Measurements from ENCODE around the gene EMP2.
"Not testable (repeated sequence)": the region's sequence is repeated elsewhere in the genome, so short reads cannot be mapped to it uniquely, and the experiment has no call there.

The EMP2 gene, protein sequence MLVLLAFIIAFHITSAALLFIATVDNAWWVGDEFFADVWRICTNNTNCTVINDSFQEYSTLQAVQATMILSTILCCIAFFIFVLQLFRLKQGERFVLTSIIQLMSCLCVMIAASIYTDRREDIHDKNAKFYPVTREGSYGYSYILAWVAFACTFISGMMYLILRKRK

DNA sequence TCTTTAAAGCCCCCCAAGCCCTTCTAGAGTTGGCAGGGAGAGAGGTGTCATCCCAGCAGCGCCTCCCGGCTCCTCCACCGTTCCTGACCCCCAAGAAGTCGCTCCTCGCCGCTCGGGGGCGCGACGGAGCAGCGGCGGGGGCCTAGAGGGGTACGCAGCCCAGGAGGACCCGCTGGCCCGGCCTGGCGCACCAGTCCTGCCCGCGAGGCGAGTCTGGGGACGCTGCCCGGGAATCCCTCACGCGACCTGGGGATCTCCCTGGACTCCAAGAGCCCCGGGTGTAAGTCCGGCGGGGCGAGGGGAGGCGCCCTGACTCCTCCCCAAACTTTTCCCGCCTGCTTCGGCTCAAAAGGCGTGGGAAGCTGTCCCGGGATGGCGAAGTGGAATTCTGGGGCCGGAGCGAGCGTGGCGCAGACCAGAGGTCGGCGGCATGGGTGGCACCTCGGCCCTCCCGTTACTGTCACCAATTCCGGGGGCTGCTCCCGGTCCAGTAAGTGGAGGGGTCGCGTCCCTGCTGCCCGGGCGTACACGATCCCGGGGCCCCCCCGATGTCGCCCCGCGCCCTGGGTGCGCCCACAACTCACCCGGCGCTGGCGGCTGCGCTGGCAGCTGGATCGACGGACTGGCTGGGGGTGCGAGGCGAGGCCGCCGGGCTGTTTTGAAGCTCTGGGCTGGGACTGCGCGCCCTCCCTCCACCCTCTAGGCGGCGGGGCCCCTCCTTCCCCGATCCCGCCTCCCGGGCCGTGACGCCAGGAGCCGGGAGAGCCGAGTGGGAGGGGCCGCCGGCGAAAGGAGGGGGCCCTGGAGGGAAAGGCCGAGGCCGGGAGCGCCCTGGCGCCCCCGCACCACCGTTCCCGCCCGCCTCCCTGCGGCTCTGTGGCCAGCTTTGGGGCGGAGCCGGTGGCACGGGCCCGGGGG is at the start of gene EMP2:
TSS of gene EMP2 (minus strand) at position 634 of the 918 bp plus-strand sequence. CDS start 32,981 bp downstream, outside the sequence.
- DNase-seq (ENCODE audit: low read depth), result no peak

DNA sequence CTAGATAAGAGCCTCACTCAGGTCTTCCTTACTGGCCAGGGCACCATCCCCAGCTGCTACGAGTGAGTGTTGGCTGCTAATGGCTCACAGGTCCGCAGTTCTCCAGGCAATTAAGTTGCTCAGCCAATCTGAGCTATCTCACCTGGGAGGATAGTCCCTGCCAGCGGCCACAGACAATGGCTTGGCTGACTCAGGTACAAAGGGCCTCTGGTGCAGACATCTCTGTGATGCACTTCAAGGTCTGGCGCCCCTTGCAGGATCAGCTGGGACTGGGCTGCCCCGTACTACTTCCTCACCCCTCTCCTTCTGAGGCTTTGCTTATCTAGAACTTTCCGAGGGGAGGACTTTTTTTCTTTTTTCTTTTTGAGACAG is 49.2 kb upstream of the EMP2 start:
- DNase-seq (ENCODE audit: low read depth), result no peak

DNA sequence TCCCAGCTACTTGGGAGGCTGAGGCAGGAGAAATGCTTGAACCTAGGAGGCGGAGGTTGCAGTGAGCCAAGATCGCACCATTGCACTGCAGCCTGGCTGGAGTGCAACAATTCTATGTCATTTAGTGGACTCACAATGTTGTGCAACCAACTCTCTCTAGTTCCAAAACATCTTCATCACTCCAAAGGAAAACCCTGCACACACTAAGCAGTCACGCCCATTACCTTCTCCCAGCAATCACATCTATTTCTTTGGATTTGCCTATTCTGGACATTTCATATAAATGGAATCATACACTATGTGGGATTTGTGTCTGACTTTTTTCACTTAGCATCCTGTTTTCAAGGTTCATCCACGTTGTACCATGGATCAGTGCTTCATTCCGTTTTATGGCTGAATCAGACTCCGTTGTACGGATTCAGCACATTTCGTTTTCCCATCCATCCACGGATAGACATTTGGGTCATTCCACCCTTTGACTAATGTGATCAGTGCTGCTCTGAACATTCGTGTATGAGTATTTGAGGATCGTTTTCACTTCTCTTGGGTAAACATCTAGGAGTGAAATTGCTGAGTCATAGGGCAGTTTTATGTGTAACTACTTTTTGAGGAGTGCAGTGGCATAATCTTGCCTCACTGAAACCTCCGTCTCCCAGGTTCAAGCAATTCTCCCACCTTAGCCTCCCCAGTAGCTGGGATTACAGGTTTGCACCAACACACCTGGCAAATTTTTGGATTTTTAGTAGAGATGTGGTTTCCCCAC is 45.4 kb upstream of the EMP2 start:
- no peak for DNase-seq (ENCODE audit: low read depth)

DNA sequence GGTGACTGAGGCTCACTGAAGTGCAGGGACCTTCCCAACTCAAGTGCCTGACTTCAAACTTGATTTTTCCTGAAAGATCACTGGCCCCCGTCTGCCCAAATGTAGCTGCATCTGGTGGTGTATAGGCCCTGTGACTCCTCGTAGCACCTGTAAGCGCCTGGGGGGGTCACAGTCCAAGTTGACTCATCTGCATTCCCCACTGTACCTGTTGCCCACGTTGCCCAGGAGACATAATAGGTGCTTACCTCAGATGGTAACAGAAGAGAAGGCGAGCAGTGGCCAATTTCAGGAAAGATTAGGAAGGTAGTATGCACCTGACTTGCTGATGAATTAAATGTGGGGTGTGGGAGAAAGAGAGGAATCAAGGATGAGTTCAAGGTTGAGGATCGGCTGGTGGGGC is 44.1 kb upstream of the EMP2 start:
- no peak for DNase-seq (ENCODE audit: low read depth)

DNA sequence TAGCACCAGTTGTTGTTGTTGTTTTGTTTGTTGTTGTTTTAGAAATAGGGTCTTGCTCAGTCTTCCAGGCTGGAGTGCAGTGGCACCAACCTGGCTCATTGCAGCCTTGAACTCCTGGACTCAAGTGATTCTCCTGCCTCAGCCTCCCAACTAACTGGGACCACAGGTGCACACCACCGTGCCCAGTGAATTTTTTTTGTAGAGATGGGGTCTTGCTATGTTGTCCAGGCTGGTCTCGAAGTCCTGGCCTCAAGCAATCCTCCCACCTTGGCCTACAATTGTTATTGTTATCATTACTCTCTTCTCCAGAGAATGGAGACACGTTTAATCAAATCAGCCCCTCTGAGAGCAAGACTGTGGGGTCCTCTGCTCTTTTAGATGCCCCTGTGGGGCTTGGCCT is 42.7 kb upstream of the EMP2 start:
- no peak for DNase-seq (ENCODE audit: low read depth)

DNA sequence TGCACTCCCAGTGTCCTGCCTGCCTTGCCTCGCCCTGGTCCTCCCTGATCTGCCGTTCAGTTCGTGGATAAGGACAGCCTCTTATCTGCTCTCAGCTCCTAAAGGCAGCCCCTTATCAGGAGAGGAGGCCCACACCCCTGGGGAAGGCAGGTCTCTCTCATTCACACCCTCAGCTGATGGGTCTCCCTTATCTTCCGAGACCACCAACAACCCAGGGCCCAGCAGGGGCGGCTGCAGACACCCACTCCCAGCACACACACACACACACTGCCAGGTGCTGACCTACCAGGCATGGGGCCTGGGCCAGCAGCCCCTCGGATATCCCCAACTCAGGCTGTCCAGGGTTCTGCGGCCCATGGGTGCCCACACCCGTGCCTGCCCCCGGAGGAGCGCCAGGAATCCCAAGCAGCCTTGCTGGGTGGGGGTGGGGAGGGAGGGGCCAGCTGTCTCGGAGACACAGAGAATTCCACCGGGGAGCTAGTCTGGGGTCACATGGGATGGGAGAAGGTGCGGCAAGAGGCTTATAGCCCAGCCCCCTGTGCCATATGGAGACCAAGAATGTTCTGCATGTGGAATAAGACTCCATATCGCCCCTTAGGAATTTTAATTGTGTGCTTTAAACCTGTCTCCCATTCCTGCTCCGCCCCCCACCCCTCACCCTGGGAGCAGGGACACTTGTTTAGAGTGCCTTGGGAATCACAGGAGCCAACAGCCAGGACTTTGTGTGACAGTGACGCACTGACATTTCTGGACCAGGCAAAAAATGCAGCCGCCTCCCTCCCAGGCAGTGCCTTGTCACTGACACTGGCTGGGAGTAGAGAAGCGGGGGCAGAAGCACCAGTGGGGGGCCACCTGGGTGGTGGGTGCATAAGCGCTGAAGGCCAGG is 41.9 kb upstream of the EMP2 start:
- no peak for DNase-seq (ENCODE audit: low read depth)

DNA sequence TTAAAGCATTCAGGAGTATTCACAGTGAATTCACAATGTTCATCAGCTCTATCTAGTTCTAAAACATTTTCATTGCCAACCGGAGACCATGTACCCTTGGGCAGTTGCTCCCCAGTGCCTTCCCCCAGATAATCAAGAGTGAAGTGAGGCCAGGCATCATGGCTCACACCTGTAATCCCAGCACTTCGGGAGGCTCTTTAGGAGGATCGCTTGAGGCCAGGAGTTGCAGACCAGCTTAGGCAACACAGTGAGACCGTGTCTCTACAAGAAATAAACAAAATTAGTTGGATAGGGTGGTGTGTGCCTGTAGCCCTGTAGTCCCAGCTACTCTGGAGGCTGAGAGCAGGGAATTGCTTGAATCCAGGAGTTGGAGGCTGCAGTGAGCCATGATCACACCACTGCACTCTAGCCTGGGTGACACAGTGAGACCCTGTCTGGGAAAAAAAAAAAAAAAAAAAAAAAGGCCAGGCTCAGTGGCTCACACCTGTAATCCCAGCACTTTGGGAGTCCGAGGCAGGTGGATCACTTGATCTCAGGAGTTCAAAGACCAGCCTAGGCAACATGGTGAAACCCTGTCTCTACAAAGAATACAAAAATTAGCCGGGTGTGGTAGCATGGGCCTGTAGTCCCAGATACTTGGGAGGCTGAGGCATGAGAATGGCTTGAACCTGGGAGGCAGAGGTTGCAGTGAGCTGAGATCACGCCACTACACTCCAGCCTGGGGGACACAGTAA is 41.0 kb upstream of the EMP2 start:
- DNase-seq (ENCODE audit: low read depth), result not testable (repeated sequence)

DNA sequence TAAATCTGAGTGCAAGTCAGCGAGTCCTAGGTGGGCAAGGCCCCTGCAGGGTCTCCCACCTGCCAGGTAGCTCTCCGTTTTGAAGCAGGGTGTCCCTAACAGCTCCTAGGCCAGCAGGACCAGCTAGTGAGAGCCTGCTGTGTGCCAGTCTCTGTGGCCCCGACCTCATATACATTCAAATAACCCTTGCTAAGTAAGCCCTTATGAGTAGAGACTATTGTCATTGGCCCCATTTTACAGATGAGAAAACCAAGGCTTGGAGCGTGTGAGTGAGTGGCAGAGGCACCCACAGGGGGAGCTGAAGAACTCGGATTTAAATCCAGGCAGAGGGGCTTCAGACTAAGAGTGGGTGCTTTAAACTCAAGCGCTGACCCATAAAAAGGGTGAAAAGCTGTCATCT is 39.7 kb upstream of the EMP2 start:
- DNase-seq (ENCODE audit: low read depth), result no peak

DNA sequence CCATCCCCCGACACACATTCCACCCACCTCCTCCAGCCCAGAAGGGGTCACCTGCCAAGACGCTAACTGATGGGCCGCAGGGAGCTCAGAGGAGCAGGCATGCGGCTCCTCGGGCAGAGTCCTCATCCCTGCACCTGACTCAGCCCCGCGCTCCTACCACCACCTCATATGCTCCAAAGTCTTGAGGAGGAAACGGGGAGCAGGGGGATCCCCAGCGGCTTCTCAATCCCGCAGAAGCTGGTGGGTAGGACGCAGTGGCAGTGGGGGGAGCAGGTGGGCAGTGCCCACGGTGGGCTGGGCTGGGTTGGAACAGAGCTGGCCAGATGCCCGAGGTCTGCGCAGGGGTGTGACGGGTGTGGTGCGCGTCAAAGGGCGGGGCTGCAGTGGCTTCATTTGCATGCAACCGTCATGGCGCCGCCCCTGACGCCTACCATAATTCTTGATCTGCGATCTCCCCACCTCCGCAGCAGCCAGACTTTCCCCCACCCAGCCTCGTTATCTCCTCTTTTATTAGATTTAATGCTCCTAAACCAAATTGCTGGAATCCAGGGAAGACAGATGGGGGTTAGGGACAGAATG is 39.0 kb upstream of the EMP2 start:
- no peak for DNase-seq (ENCODE audit: low read depth)

DNA sequence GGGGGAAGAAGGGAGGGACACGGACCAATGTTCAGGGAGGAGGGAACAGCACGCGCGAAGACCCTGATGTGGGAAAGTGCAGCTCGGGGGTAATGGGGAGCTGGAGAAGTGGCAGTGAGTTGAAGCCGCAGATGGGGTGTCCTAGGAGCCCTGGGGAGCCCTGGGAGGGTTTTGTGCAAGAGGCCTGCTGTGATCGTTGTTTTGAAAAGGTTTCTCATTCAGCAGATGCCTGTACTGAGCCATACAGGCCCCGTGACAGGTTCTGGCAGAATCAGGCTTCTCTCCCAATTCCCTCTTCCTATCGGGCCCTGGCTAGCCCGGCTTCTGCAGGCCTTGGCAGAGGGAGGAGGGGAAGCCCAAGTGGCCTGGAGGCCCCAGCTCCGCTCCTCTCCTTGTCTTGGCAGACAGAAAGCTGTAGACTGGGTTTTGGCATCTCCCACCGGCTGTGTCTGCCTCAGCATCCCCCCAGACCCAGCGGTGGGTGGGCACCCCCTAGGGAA is 38.4 kb upstream of the EMP2 start:
- DNase-seq (ENCODE audit: low read depth), result no peak

DNA sequence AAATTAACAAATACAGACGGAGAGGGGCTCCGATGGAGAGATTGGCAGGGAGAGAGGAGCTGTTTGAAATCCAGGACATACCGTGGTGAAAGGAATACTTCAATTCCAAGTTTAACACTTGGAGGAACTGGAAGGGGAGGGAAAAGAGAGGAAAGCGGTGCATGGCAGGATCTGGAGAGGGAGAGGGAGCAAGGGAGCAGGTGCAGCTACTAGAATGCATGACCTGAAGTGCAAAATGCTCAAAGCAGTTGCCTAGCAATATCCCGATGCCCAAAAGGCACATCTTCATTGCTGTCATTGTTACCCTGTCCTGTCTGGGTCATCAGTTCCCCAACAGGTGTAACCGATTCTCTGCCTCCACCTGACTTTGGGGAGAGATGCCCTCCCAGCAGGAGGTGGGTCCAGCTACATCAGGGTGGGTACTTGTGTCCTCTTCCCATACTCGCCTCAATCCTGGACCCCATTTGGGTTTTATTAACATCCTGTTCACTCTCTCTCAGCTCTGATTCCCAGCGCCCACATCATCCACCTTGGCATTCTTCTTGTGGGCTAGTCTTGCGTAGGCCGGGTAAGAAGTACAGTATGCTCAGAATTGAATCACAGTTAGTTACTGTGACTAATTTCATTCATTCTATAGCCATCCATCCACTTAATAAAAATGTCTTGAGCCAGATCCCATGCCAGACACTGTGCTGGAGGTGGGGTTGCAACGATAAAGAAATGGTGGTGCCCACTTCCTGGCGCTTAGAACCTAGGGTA is 37.4 kb upstream of the EMP2 start:
- no peak for DNase-seq (ENCODE audit: low read depth)

DNA sequence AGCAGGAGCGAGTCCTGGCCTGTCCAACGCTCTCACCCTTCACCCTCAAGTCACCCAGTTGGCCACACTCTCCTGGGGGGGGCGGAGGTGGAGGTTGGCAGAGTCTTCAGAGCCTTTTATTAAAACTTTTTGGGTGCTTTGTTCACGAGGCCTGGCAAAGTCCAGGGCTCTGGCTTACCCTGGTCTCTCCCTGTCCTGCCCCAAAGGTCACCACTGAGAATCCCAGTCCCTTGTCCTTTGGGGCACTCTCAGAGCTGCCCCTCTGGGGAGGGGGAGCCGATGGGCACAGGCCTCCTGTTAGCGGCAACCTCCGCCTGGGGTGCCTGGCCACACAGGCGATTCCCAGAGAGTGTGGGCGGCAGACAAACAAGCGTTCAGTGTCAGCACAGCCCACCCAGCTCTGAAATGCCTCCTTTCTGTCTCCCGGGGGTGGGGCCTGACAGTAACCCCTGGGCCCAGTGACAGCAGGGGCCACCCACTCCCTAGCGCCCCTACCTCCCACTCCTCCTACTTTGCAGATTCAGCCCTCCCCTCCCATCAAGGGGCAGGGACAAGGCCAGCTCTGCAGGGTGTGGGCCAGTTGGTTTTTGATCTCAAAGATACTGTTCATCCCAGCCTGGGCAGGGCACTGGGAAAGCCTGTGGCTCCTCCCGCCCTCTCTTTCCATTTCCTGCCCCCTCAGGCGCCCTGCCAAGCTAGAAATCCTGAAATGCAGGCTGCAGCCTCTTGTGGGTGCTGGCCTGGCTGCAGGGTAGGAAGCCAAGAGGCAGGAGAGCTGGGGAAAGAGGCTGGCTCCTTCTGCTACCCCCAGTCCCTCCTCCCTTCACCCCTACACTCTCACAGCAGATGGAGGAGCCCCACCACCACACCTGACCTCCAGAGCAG is 36.6 kb upstream of the EMP2 start:
- DNase-seq (ENCODE audit: low read depth), result no peak

DNA sequence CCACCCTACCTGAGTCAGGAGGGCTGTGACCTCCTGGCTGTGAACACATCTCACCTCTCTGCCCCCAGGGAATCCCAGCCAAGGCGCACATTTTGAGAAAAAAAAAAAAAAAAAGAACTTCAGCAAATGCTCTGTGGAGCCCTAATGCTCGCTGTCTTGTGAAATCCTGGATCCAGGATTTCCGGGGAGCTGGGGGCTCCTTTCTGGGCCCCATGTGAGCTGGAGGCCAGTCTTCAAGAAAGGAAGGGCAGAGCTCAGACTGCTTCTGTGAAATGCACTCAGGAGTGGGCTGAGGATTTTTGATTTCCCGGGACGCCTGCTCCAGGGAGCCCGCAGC is 36.0 kb upstream of the EMP2 start:
- DNase-seq (ENCODE audit: low read depth), result no peak

DNA sequence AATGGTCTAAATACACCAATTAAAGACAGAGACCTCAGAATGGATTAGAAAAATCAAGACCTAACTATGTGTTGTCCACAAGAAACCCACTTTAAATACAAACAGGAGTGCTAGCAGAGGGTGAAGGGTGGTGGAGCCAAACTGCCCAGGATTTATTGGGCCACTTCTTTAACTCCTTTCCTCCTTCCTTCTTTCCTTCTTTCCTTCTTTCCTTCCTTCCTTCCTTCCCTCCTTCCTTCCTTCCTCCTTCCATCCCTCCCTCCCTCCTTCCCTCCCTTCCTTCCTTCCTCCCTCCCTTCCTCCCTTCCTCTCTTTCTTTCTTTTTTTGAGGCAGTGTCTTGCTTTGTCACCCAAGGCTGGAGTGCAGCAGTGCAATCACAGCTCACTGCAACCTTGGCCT is 34.3 kb upstream of the EMP2 start:
- no peak for DNase-seq (ENCODE audit: low read depth)

DNA sequence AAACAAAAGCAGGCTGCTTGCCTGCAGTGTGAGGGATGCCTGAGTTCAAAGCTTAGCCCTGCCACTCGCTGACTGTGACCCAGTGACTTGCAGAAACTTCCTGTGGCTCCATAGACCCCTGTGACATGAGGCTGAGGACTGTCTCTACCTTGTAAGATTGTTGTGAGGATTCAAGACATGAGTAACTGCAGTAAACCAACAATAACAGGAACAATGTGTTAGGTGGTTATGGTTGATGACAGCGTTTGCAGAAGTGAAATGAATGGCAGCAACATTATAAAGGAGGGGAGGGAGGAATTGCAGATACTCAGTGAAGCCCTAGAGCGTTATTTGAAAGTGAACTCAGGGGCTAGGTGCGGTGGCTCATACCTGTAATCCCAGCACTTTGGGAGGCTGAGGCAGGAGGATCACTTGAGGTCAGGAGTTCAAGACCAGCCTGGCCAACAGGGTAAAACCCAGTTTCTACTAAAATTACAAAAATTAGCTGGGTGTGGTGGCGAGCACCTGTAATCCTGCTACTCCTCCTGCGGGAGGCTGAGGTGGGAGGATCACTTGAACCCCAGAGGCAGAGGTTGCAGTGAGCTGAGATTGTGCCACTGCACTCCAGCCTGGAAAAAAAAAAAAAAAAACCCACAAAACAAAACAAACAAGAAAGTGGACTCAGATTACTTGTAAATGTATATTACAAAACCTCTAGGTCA is 33.5 kb upstream of the EMP2 start:
- no peak for DNase-seq (ENCODE audit: low read depth)

DNA sequence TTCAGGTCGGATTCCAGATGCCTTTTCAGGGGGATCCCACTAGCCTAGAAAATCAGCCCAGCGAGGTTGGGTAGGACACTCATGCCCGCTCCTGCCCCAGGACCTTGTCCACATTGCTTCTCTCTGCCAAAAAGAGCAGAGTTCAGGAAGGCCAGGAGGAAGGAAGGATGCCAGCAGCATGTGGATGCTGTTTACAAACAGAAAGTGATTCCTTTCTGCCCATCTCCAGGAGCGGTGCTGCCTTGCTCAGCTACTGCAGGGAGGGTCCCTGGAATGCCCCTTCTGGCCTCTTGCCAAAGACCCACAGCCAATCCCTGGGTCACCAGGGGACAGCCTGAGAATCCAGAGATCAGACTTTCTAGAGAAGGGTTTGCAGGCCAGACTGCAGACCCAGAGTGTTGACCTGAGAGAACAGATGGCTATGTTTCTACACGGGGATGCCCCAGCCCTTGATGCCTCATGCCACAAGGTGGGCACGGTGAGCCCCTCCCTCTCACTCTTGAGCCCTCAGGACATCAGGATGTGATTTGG is 32.3 kb upstream of the EMP2 start:
- no peak for DNase-seq (ENCODE audit: low read depth)

DNA sequence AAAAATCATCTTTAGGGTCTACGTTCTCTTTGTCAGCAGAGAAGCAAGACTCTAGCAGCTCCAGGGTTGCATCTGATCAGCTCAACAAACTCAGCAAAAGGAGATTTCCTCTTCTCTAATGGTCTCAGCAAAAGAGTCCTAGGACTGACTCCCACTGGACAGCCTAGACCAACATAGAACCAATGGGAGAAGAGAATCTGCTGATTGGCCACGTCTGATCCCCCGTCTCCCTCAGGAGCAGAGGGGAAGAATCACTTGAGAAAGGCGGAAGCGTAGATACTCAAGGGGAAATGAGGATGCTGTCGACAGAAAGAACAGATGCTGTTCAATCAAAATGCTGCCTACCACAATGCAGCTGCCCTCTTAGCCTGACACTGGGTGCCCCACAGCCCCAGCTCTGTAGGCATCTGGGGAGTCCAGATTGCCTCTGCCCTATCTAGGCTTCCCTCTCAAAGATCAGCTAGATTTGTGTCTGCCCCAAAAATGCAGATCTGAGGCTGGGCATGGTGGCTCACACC is 31.5 kb upstream of the EMP2 start:
- DNase-seq (ENCODE audit: low read depth), result no peak

Measured in stimulated activated CD8-positive, alpha-beta memory T cell treated with anti-CD3 and anti-CD28 coated beads, Interleukin-4, amount 100 ng/mL, for 24 hours (primary cell).